CD4-positive, alpha-beta T cell treated with Interleukin-6 at 100 ng/mL for 8 hours (primary cell): Measurements from ENCODE around the gene PACS1.
A peak's percentile ranks its signal among the peaks of the same experiment; 100 is the strongest.
"Not testable (repeated sequence)": the region's sequence is repeated elsewhere in the genome, so short reads cannot be mapped to it uniquely, and the experiment has no call there.

ENCODE experiments used
- DNase-seq: peaks from one replicate; pipeline ENCODE4 v3.0.0-alpha.2; 2020; ENCODE audit warnings: mixed read lengths, low spot score

Gene PACS1

GRCh38 chr11:66069715-66070603 is at the start of gene PACS1:
TSS of gene PACS1 (plus strand) at chr11:66070272. CDS start at chr11:66070487, 215 bp downstream.
- peak; percentile 80 for DNase-seq

GRCh38 chr11:66020618-66021357 is 49.3 kb upstream of the PACS1 start:
- DNase-seq: no peak

- DNase-seq: peak; percentile 57
Observed at GRCh38 chr11:66022401-66023185, 47.5 kb upstream of the PACS1 start.

GRCh38 chr11:66023186-66023440 is 47.0 kb upstream of the PACS1 start:
- DNase-seq: not testable (repeated sequence)

GRCh38 chr11:66026017-66026529 is 44.0 kb upstream of the PACS1 start, which contains the start of gene CATSPER1:
TSS of gene CATSPER1 (minus strand) at chr11:66026479. CDS start at chr11:66026379, 100 bp downstream.
- no peak for DNase-seq

- no peak for DNase-seq
Observed at GRCh38 chr11:66032957-66033735, 36.9 kb upstream of the PACS1 start.

GRCh38 chr11:66035653-66036333 is 34.3 kb upstream of the PACS1 start:
- DNase-seq: no peak

- no peak for DNase-seq
Observed at GRCh38 chr11:66036334-66036710, 33.8 kb upstream of the PACS1 start.

GRCh38 chr11:66037327-66037726 is 32.7 kb upstream of the PACS1 start:
- DNase-seq: no peak

GRCh38 chr11:66039765-66040164 is 30.3 kb upstream of the PACS1 start:
- no peak for DNase-seq

- DNase-seq: no peak
Observed at GRCh38 chr11:66042227-66042995, 27.7 kb upstream of the PACS1 start.

GRCh38 chr11:66042996-66043906 is 26.8 kb upstream of the PACS1 start:
- no peak for DNase-seq

GRCh38 chr11:66044757-66045156 is 25.3 kb upstream of the PACS1 start:
- DNase-seq: no peak

- peak; percentile 79 for DNase-seq
Observed at GRCh38 chr11:66045177-66045639, 24.9 kb upstream of the PACS1 start.

- no peak for DNase-seq
Observed at GRCh38 chr11:66046901-66047300, 23.2 kb upstream of the PACS1 start.

GRCh38 chr11:66047541-66048365 is 22.3 kb upstream of the PACS1 start:
- no peak for DNase-seq

GRCh38 chr11:66048547-66049323 is 21.3 kb upstream of the PACS1 start, which contains the start of gene GAL3ST3:
TSS of gene GAL3ST3 (minus strand) at chr11:66049161. CDS start at chr11:66045415, 3,746 bp downstream.
- no peak for DNase-seq
